NCI-H748 (cell line): ENCODE results near the gene KISS1.
"Not testable (repeated sequence)": the region's sequence is repeated elsewhere in the genome, so short reads cannot be mapped to it uniquely, and the experiment has no call there.

Experiments used
- DNase-seq: peaks from one replicate; lab custom pipeline; 2025; ENCODE audit not compliant: unreplicated experiment; lab: John Stamatoyannopoulos, UW

KISS1 gene

DNA sequence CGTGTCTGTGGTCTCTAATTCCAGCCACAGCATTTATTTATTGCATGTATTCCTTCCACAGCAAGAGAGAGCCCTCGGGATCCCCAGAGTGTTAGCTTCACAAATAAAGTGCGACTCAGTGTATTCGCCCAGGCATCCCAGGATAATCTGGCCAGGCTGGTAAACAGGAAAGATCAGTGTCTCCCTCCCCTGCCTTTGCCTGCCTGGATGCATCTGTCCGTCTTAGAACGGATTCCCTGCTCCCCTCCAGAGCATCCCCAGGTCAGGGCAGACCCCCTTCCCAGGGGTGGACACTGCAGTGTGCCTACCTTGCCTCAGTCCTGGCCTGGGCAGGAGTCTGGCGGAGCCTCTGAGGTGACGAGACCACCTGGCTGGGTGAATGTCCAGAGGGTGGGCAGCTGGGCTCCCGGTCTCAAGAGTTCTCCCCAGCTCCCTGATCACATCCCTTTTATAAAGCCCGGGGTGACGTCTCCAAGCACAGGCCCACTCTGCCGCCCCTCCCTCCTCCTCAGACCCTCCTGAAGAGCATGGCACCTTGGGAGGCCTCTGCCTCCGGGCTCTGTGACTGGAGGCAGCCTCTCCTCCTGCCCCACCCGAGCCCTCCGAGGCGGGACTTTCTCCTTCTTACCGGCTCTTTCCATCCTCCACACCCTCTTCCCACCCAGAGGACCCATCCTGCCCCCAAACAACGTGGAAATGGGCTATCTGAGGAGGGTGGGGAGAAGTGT is at the start of gene KISS1:
TSS of gene KISS1 (minus strand) at position 424 of the 728 bp plus-strand sequence. CDS start 3,615 bp downstream, outside the sequence.
- DNase-seq: no peak

GRCh38 chr1:204242920-204243319 is 46.6 kb upstream of the KISS1 start:
- no peak for DNase-seq

- no peak for DNase-seq
These were observed 45.6 kb upstream of the KISS1 start for GRCh38 chr1:204241914-204242313.

GRCh38 chr1:204241050-204241449 is 44.8 kb upstream of the KISS1 start:
- no peak for DNase-seq

DNA sequence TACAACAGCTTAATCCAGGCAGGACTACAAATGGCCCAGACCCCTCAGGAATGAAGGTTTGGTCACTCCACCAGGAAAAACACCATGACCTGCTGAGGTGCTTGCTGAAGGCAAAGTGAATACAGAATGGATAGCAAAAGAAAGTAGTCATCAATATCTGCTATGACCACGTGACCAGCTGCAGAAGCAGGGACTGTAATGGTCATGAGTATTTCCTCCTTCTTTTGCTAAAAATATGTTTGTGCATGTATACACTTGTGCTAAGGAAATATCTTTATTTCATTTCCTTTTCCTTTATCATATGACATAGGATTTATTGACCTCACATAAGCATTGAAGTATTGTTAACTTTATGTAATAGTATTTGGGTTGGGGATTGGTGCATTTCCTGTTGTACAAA is 43.9 kb upstream of the KISS1 start:
- no peak for DNase-seq

DNA sequence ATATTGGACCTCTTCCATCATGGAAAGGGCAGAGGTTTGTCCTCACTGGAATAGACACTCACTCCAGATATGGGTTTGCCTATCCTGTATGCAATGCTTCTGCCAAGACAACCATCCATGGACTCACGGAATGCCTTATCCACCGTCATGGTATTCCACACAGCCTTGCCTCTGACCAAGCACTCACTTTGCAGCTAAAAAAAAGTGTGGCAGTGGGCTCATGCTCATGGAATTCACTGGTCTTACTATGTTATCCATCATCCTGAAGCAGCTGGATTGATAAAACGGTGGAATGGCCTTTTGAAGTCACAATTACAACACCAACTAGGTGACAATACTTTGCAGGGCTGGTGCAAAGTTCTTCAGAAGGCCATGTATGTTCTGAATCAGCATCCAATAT is 43.1 kb upstream of the KISS1 start:
- not testable (repeated sequence) for DNase-seq

DNA sequence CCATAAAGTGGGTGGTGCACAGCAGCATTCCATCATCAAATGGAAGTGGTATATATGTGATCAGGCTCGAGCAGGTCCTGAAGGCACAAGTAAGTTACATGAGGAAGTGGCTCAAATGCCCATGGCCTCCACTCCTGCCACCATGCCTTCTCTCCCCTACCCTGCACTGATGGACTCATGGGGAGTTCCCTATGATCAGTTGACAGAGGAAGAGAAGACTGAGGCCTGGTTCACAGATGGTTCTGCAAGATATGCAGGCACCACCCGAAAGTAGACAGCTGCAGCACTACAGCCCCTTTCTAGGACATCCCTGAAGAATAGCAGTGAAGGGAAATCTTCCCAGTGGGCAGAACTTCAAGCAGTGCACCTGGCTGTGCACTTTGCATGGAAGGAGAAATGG is 42.2 kb upstream of the KISS1 start:
- DNase-seq: not testable (repeated sequence)

DNA sequence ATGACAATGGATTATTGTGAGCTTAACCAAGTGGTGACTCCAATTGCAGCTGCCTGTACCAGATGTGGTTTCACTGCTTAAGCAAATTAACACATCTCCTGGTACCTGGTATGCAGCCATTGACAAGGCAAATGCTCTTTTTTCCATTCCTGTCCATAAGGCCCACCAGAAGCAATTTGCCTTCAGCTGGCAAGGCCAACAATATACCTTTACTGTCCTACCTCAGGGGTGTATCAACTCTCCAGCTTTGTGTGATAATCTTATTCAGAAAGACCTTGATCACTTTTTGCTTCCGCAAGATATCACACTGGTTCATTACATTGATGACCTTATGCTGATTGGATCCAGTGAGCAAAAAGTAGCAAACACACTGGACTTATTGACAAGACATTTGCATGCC is 41.2 kb upstream of the KISS1 start:
- not testable (repeated sequence) for DNase-seq

DNA sequence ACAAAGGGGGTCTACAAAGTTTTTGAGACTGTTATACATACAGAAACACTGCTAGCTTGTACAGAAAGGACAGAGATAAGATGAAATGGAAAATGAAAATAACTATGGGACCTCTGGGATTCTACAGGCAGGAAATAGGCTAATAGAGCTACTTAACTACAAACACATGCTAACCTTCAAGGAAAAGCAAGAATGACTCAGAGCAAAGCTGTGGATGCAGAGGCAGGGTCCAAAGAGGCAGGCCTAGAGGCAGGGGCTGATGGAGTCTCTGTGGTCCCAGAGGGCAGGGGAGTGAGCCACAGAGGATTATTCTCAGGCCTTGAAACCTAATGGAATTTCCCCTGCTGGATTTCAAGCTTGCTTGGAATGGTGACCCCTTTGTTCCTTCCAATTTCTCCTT is 36.2 kb upstream of the KISS1 start:
- no peak for DNase-seq

GRCh38 chr1:204230211-204230610 is 33.9 kb upstream of the KISS1 start:
- DNase-seq: no peak

DNA sequence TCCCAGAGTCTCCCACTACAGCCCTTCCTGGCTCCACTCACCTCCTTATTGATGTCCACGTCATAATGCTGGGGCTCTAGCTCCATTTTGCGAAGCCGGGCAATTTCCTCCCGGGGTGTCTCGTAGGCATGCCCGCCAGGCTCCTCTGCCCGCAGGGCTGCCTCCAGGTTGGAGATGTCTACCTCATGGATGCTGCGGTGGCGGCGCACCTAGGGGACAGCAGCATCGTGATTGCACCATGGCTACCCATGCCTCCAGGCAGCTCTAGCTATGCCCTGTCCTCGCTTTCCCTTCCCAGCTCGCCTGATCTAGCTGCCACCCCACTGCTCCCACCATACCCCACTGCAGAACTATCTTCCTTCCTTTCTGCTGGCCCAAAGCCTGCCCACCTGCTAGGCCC is 32.6 kb upstream of the KISS1 start:
- no peak for DNase-seq

GRCh38 chr1:204227996-204228785 is 31.9 kb upstream of the KISS1 start:
- no peak for DNase-seq

- DNase-seq: no peak
These were observed 31.1 kb upstream of the KISS1 start for GRCh38 chr1:204227351-204227750.

GRCh38 chr1:204225841-204226735 is 29.8 kb upstream of the KISS1 start:
- no peak for DNase-seq

DNA sequence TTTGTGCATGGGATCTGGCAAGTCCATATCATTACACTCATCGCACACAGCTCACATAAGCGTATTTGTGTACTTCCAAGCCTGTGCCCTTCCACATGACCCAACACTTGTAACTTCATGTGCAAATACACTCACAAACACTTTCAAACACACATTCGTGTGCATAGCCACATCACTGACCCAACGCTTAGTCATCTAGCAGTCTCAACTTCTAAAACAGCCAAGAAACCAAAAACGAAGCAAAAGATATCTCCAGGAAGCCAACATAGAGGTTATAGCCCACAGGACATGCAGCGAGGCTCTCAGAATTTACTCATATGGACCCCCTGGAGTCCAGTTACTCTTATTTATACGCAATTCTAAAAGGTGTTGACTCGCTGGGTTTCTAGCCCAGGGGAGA is 28.4 kb upstream of the KISS1 start:
- DNase-seq: no peak

- no peak for DNase-seq
These were observed 27.0 kb upstream of the KISS1 start for GRCh38 chr1:204223129-204223860.

GRCh38 chr1:204222764-204223055 is 26.4 kb upstream of the KISS1 start:
- DNase-seq: no peak

DNA sequence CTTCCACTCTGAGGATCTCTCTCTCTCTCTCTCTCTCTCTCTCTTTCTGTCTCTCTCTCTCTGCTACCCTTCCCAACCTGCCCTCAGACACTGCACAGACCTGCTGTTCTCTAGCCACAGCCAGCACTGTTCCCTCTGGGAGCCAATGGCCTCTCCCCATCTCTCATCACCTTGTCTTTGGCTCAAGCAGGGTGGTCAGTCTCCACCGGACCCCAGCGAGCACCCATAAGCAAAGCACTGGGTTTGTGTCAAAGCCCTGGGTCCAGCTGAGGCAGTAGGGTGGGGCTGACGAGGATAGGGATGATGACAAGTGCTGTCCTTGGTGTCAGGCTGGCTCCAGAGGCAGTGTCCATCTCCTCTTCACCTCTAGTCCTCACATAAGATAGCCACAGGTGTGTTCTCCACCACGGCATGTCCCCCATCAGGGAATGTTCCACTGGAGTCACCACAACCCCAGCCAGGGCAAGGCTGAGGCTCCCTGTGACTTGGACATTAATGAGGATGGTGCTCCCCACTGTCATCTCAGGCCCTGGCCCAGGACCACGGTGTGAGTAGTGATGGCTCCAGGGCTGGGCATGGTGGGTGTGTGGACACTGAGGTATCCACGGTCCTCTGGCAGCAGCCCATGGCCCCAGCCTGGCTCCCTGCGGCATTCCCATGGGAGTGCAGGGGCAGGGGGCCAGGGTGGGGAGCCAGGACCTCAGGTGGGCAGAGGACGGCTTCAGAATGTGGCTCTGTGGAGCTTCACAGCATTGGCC is 25.9 kb upstream of the KISS1 start:
- DNase-seq: no peak

GRCh38 chr1:204221271-204221670 is 25.0 kb upstream of the KISS1 start:
- no peak for DNase-seq

DNA sequence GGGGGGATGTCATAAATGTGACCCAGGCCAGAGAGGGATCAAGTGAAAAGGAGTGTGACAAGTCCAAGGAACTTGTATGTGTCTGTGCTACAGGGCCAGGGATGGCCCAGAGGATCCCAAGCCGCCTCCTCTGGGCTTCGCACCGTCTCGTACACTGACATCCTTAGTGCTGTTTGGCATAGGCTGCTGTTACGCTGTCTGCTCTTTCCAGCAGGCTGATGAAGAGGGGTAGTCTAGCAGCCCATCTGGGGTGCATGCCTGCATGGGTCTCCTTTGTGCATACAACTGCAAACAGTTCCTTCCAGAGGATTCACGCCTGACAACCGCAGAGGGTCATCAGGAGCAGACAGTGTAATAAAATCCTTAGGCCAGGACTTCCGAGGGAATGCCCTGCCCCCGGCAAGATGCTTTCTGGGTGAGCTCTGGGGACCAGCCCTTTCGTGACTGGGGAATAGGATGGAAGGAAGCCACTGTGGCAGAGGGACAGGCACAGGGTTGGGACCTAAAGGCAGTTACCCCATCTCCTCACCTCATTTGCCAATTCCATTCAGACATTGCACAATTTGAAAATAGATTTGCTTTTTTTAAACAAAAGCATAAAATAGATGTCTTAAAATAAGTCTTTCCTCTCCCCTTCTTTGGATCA is 23.8 kb upstream of the KISS1 start:
- DNase-seq: no peak
